Middle frontal gyrus (tissue), 1 donor: ENCODE data around the gene TGFA.

ENCODE experiments used
- DNase-seq: peaks from one replicate; pipeline ENCODE4 v3.0.0-alpha.2; 2015; ENCODE audit warnings: low spot score; ENCODE audit errors: extremely low spot score

TGFA gene

GRCh38 chr2:70420143-70420542 is 133.5 kb downstream of the TGFA start:
- DNase-seq: no peak

- no peak for DNase-seq
Observed at GRCh38 chr2:70418514-70418913, 135.1 kb downstream of the TGFA start.

- DNase-seq: no peak
Observed at GRCh38 chr2:70417011-70417410, 136.6 kb downstream of the TGFA start.

- no peak for DNase-seq
Observed at GRCh38 chr2:70412294-70413070, 141.1 kb downstream of the TGFA start.

GRCh38 chr2:70411483-70412125 is 142.0 kb downstream of the TGFA start:
- DNase-seq: no peak

- no peak for DNase-seq
Observed at GRCh38 chr2:70403267-70404053, 150.2 kb downstream of the TGFA start.

- no peak for DNase-seq
Observed at GRCh38 chr2:70400539-70400938, 153.1 kb downstream of the TGFA start.

- DNase-seq: no peak
Observed at GRCh38 chr2:70399046-70399445, 154.6 kb downstream of the TGFA start.
